HEK293 (cell line): ENCODE measurements around the gene SLC19A2.

Experiments used
- INSM2 ChIP-seq: fragments of 450-650 bp; formaldehyde crosslinking; IDR thresholded peaks from 2 replicates; pipeline ENCODE4 v1.5.1; 2016; ENCODE audit warnings: missing biosample characterization, missing genetic modification characterization
- KLF1 ChIP-seq: fragments of 450-650 bp; formaldehyde crosslinking; IDR thresholded peaks from 2 replicates; pipeline ENCODE4 v1.5.1; 2016; ENCODE audit warnings: missing biosample characterization, missing genetic modification characterization
- KLF9 ChIP-seq: fragments of 450-650 bp; formaldehyde crosslinking; IDR thresholded peaks from 2 replicates; pipeline ENCODE4 v1.5.1; 2016; ENCODE audit warnings: missing biosample characterization, missing genetic modification characterization, low read depth
- RBAK ChIP-seq: fragments of 450-650 bp; formaldehyde crosslinking; IDR thresholded peaks from 2 replicates; pipeline ENCODE4 v1.5.1; 2016; ENCODE audit warnings: missing biosample characterization, missing genetic modification characterization
- SP3 ChIP-seq: fragments of 450-650 bp; formaldehyde crosslinking; IDR thresholded peaks from 2 replicates; pipeline ENCODE4 v1.5.1; 2016; ENCODE audit warnings: missing biosample characterization, missing genetic modification characterization
- TRIM28 ChIP-seq: IDR thresholded peaks from 2 replicates; pipeline ENCODE4 v1.6.1; 2011; ENCODE audit warnings: low read length, control low read depth, borderline replicate concordance
- WT1 ChIP-seq: fragments of 450-650 bp; formaldehyde crosslinking; IDR thresholded peaks from 2 replicates; pipeline ENCODE4 v1.5.1; 2016; ENCODE audit warnings: missing biosample characterization, missing genetic modification characterization
- ZBTB10 ChIP-seq: fragments of 450-650 bp; formaldehyde crosslinking; IDR thresholded peaks from 2 replicates; pipeline ENCODE4 v1.5.1; 2016; ENCODE audit warnings: missing biosample characterization, missing genetic modification characterization
- ZBTB11 ChIP-seq: fragments of 450-650 bp; formaldehyde crosslinking; conservative IDR thresholded peaks from 2 replicates; pipeline ENCODE4 v1.5.1; 2016; ENCODE audit warnings: low read depth, missing biosample characterization, missing genetic modification characterization
- ZNF112 ChIP-seq: fragments of 450-650 bp; formaldehyde crosslinking; IDR thresholded peaks from 2 replicates; pipeline ENCODE4 v1.5.0; 2017; ENCODE audit warnings: missing biosample characterization, missing genetic modification characterization
- ZNF174 ChIP-seq: fragments of 450-650 bp; formaldehyde crosslinking; IDR thresholded peaks from 2 replicates; pipeline ENCODE4 v1.5.0; 2017; ENCODE audit warnings: missing biosample characterization, mild to moderate bottlenecking, missing genetic modification characterization
- ZNF223 ChIP-seq: fragments of 450-650 bp; formaldehyde crosslinking; IDR thresholded peaks from 2 replicates; pipeline ENCODE4 v1.5.1; 2016; ENCODE audit warnings: missing biosample characterization, missing genetic modification characterization
- ZNF311 ChIP-seq: fragments of 450-650 bp; formaldehyde crosslinking; IDR thresholded peaks from 2 replicates; pipeline ENCODE4 v1.5.1; 2017; ENCODE audit warnings: missing biosample characterization, missing genetic modification characterization, borderline replicate concordance
- ZNF324 ChIP-seq: fragments of 450-650 bp; formaldehyde crosslinking; IDR thresholded peaks from 2 replicates; pipeline ENCODE4 v1.5.1; 2016; ENCODE audit warnings: missing biosample characterization, missing genetic modification characterization
- ZNF37A ChIP-seq: fragments of 450-650 bp; IDR thresholded peaks from 2 replicates; pipeline ENCODE4 v1.5.1; 2018; ENCODE audit warnings: missing biosample characterization, missing genetic modification characterization
- ZNF488 ChIP-seq: fragments of 450-650 bp; formaldehyde crosslinking; IDR thresholded peaks from 2 replicates; pipeline ENCODE4 v1.5.1; 2016; ENCODE audit warnings: missing biosample characterization, missing genetic modification characterization
- ZNF571 ChIP-seq: fragments of 450-650 bp; formaldehyde crosslinking; IDR thresholded peaks from 2 replicates; pipeline ENCODE4 v1.5.0; 2017; ENCODE audit warnings: missing biosample characterization, missing genetic modification characterization
- ZNF639 ChIP-seq: fragments of 450-650 bp; formaldehyde crosslinking; IDR thresholded peaks from 2 replicates; pipeline ENCODE4 v1.5.1; 2016; ENCODE audit warnings: missing biosample characterization, missing genetic modification characterization
- ZNF677 ChIP-seq: fragments of 450-650 bp; IDR thresholded peaks from 2 replicates; pipeline ENCODE4 v1.5.0; 2018; ENCODE audit warnings: missing biosample characterization, mild to moderate bottlenecking, missing genetic modification characterization, moderate library complexity
- ZNF692 ChIP-seq: fragments of 450-650 bp; formaldehyde crosslinking; IDR thresholded peaks from 2 replicates; pipeline ENCODE4 v1.5.1; 2016; ENCODE audit warnings: missing biosample characterization, missing genetic modification characterization
- ZNF704 ChIP-seq: fragments of 450-650 bp; formaldehyde crosslinking; IDR thresholded peaks from 2 replicates; pipeline ENCODE4 v1.5.1; 2016; ENCODE audit warnings: missing biosample characterization, missing genetic modification characterization
- ZSCAN18 ChIP-seq: fragments of 450-650 bp; formaldehyde crosslinking; IDR thresholded peaks from 2 replicates; pipeline ENCODE4 v1.5.1; 2016; ENCODE audit warnings: missing biosample characterization, missing genetic modification characterization
- ZSCAN4 ChIP-seq: fragments of 450-650 bp; formaldehyde crosslinking; IDR thresholded peaks from 2 replicates; pipeline ENCODE4 v1.5.1; 2017; ENCODE audit warnings: missing biosample characterization, missing genetic modification characterization

SLC19A2 gene

GRCh38 chr1:169485431-169486280 lies at the start of gene SLC19A2 (continued):
- no peak for TF ChIP-seq ZNF677 (tag by site-specific recombination)
- TF ChIP-seq ZBTB11 (tag by site-specific recombination) = peak; percentile 53
- TF ChIP-seq ZSCAN18 = no peak
- TF ChIP-seq KLF1 (tag by site-specific recombination) = no peak
- TF ChIP-seq SP3 (tag by site-specific recombination) = peak; percentile 58
- TF ChIP-seq ZNF704 (tag by site-specific recombination) = no peak
- TF ChIP-seq ZNF112 (tag by site-specific recombination) = no peak
- no peak for TF ChIP-seq INSM2 (tag by site-specific recombination)
- no peak for TF ChIP-seq ZNF223 (tag by site-specific recombination)
- TF ChIP-seq KLF9 (tag by site-specific recombination) = peak; percentile 17; the same call in 1 of the 2 replicates
- TF ChIP-seq ZNF324 (tag by site-specific recombination) = peak; percentile 82
- TF ChIP-seq ZNF488 (tag by site-specific recombination) = no peak
- TF ChIP-seq ZBTB10 (tag by site-specific recombination) = peak; percentile 72; the same call in 1 of the 2 replicates
- TF ChIP-seq ZSCAN4 (tag by site-specific recombination) = no peak
- TF ChIP-seq ZNF692 (tag by site-specific recombination) = peak; percentile 93
- TF ChIP-seq WT1 (tag by site-specific recombination) = peak; percentile 32; the same call in 1 of the 2 replicates
- no peak for TF ChIP-seq ZNF174
- no peak for TF ChIP-seq ZNF311 (tag by site-specific recombination)
- no peak for TF ChIP-seq RBAK (tag by site-specific recombination)
- no peak for TF ChIP-seq ZNF571
- TF ChIP-seq ZNF639 = no peak
- TF ChIP-seq TRIM28 = peak; percentile 94
- no peak for TF ChIP-seq ZNF37A (tag by site-specific recombination)
